Measurements from ENCODE around the gene ANKRD44. TPM values are rescaled to one million over a fixed set of nuclear protein-coding genes. Genes with fewer than 3 reads are reported as not detected.

Gene ANKRD44
- total RNA-seq, 1 experiment from 2014 or later: 7.8 TPM

GRCh38 chr2:197149546-197149945 is 161.0 kb downstream of the ANKRD44 start:
- ChIA-PET POLR2A (no interaction called here), CTCF (no interaction called here)
- in situ Hi-C loops (cut with HindIII; ENCODE audit: low pct_unique_long_range_greater_than_20kb, low sequenced_read_pairs) (no loop called here), intact Hi-C loops (cut with micrococcal nuclease; ENCODE audit: unreplicated experiment) (no loop called here)
- Histone ChIP-seq H3K4me3 (ENCODE audit: low read depth in 2 of 2, low read length in 2 of 2) (no peak overlapping the region), H3K36me3 (ENCODE audit: control insufficient read depth, insufficient read depth, low read length) (no peaks in the 10 kb centered on the region), H3K27ac (ENCODE audit: low read length) (no peak overlapping the region), H3K9me3 (ENCODE audit: control insufficient read depth, insufficient read depth, low read depth, low read length) (no peaks in the 10 kb centered on the region), H3K27me3 (ENCODE audit: control insufficient read depth, insufficient read depth, low read length) (no peaks in the 10 kb centered on the region), H3K4me1 (ENCODE audit: control insufficient read depth, insufficient read depth, low read length) (no peaks in the 10 kb centered on the region; the same call in 1 of the 2 replicates)
- DNase-seq (ENCODE audit: low read depth, low spot score) (no peak), ATAC-seq (no peak)
- TF ChIP-seq SIN3A (IDR thresholded peaks at IDR 0.05; ENCODE audit: borderline replicate concordance, insufficient read depth, low read depth, low read length) (no peak), POLR2AphosphoS5 (IDR thresholded peaks at IDR 0.05; ENCODE audit: low read depth, low read length) (no peak), TCF7L2 (IDR thresholded peaks at IDR 0.05; ENCODE audit: low read depth, low read length) (no peak), REST (IDR thresholded peaks at IDR 0.05; ENCODE audit: insufficient read depth in 1 of 2, low read depth in 2 of 2, low read length in 1 of 2) (no peak)
- TF ChIP-seq, protein P1, sequence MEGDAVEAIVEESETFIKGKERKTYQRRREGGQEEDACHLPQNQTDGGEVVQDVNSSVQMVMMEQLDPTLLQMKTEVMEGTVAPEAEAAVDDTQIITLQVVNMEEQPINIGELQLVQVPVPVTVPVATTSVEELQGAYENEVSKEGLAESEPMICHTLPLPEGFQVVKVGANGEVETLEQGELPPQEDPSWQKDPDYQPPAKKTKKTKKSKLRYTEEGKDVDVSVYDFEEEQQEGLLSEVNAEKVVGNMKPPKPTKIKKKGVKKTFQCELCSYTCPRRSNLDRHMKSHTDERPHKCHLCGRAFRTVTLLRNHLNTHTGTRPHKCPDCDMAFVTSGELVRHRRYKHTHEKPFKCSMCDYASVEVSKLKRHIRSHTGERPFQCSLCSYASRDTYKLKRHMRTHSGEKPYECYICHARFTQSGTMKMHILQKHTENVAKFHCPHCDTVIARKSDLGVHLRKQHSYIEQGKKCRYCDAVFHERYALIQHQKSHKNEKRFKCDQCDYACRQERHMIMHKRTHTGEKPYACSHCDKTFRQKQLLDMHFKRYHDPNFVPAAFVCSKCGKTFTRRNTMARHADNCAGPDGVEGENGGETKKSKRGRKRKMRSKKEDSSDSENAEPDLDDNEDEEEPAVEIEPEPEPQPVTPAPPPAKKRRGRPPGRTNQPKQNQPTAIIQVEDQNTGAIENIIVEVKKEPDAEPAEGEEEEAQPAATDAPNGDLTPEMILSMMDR (IDR thresholded peaks at IDR 0.05): no peak
- BruUV-seq (replicated peaks): no TSS peak

DNA sequence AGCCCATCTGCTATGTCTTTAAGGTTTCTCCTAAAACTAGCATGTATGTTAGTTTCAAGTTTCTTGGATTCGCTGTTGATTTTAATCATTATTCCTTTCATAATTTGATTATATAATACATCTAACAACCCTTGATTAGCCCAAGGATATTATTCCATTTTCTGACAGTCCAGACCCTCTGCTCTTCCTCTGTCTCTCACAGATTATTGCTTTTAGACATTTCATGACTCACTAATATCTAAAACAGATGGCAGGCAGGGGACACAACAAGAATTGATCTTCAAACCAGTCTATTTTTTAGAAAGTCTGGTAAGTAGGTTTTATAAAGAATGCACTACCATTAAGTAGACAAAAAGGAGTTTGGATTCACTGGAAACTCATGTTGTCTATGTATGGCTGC is 162.2 kb downstream of the ANKRD44 start:
- TF ChIP-seq REST (IDR thresholded peaks at IDR 0.05; ENCODE audit: insufficient read depth in 1 of 2, low read depth in 2 of 2, low read length in 1 of 2) (no peak), SIN3A (IDR thresholded peaks at IDR 0.05; ENCODE audit: borderline replicate concordance, insufficient read depth, low read depth, low read length) (no peak), TCF7L2 (IDR thresholded peaks at IDR 0.05; ENCODE audit: low read depth, low read length) (no peak), POLR2AphosphoS5 (IDR thresholded peaks at IDR 0.05; ENCODE audit: low read depth, low read length) (no peak)
- TF ChIP-seq, protein P1 (IDR thresholded peaks at IDR 0.05): no peak
- POLR2A ChIA-PET: no interaction called here

More for the DNA sequence above, 162.2 kb downstream of the ANKRD44 start:
- CTCF ChIA-PET: no interaction called here
- Histone ChIP-seq H3K4me1 (ENCODE audit: control insufficient read depth, insufficient read depth, low read length) (no peaks in the 10 kb centered on the region; the same call in 1 of the 2 replicates), H3K9me3 (ENCODE audit: control insufficient read depth, insufficient read depth, low read depth, low read length) (no peaks in the 10 kb centered on the region), H3K36me3 (ENCODE audit: control insufficient read depth, insufficient read depth, low read length) (no peaks in the 10 kb centered on the region), H3K27me3 (ENCODE audit: control insufficient read depth, insufficient read depth, low read length) (no peaks in the 10 kb centered on the region), H3K4me3 (ENCODE audit: low read depth in 2 of 2, low read length in 2 of 2) (no peak overlapping the region), H3K27ac (ENCODE audit: low read length) (no peak overlapping the region)
- ATAC-seq: no peak
- BruUV-seq (replicated peaks): no TSS peak
- intact Hi-C loops (cut with micrococcal nuclease; ENCODE audit: unreplicated experiment) (no loop called here), in situ Hi-C loops (cut with HindIII; ENCODE audit: low pct_unique_long_range_greater_than_20kb, low sequenced_read_pairs) (no loop called here)
- DNase-seq (ENCODE audit: low read depth, low spot score): no peak
